Mesendoderm (in vitro differentiated cells): ENCODE data around the gene UBR3.

Source experiments
- DNase-seq: peaks from one replicate; pipeline ENCODE4 v3.0.0; 2013
- H2AK5ac ChIP-seq: 2 replicates; pipeline ENCODE4 v1.6.1; 2013; ENCODE audit warnings: low read length, inconsistent platforms
- H2BK120ac ChIP-seq: 2 replicates; pipeline ENCODE4 v1.6.1; 2013; ENCODE audit warnings: low read depth, mild to moderate bottlenecking, low read length, moderate library complexity, mixed read lengths
- H2BK15ac ChIP-seq: replicated peaks from 2 replicates; pipeline ENCODE4 v1.6.1; 2013; ENCODE audit warnings: low read depth, mild to moderate bottlenecking, moderate library complexity
- H2BK5ac ChIP-seq: 2 replicates; pipeline ENCODE4 v1.6.1; 2013; ENCODE audit warnings: low read length, inconsistent platforms
- H3K18ac ChIP-seq: 2 replicates; pipeline ENCODE4 v1.6.1; 2013; ENCODE audit warnings: mild to moderate bottlenecking, low read length, mixed read lengths
- H3K23ac ChIP-seq: one replicate; pipeline ENCODE4 v1.6.1; 2013; ENCODE audit warnings: low read length
- H3K27ac ChIP-seq: 2 replicates; pipeline ENCODE4 v1.5.1; 2013; ENCODE audit warnings: low read depth, mild to moderate bottlenecking, inconsistent platforms, low read length, moderate library complexity
- H3K27me3 ChIP-seq: 2 replicates; pipeline ENCODE4 v1.6.1; 2013; ENCODE audit warnings: low read length, control low read depth, mild to moderate bottlenecking, inconsistent platforms; ENCODE audit not compliant: insufficient read depth, poor library complexity
- H3K36me3 ChIP-seq: 2 replicates; pipeline ENCODE4 v1.6.1; 2013; ENCODE audit warnings: low read length, inconsistent platforms; ENCODE audit not compliant: control insufficient read depth, insufficient read depth
- H3K4ac ChIP-seq: one replicate; pipeline ENCODE4 v1.6.1; 2013; ENCODE audit warnings: low read depth, mild to moderate bottlenecking, low read length, moderate library complexity
- H3K4me1 ChIP-seq: 2 replicates; pipeline ENCODE4 v1.6.1; 2013; ENCODE audit warnings: low read depth, low read length, inconsistent platforms; ENCODE audit not compliant: control insufficient read depth
- H3K4me2 ChIP-seq: 2 replicates; pipeline ENCODE4 v1.6.1; 2013; ENCODE audit warnings: low read length
- H3K4me3 ChIP-seq: 2 replicates; pipeline ENCODE4 v1.5.1; 2013; ENCODE audit warnings: mild to moderate bottlenecking, low read length
- H3K56ac ChIP-seq: one replicate; pipeline ENCODE4 v1.6.1; 2013; ENCODE audit warnings: low read length
- H3K79me1 ChIP-seq: 2 replicates; pipeline ENCODE4 v1.6.1; 2013; ENCODE audit warnings: low read length, inconsistent platforms
- H3K79me2 ChIP-seq: 2 replicates; pipeline ENCODE4 v1.6.1; 2013; ENCODE audit warnings: mild to moderate bottlenecking, low read length; ENCODE audit not compliant: control insufficient read depth, insufficient read depth
- H3K9ac ChIP-seq: 2 replicates; pipeline ENCODE4 v1.6.1; 2013; ENCODE audit warnings: low read length, inconsistent platforms
- H4K5ac ChIP-seq: one replicate; pipeline ENCODE4 v1.6.1; 2013; ENCODE audit warnings: low read length
- H4K8ac ChIP-seq: one replicate; pipeline ENCODE4 v1.6.1; 2013; ENCODE audit warnings: low read depth, mild to moderate bottlenecking, control low read depth, low read length, moderate library complexity
- WGBS: extraction: QIAGEN DNeasy Blood & Tissue Kit; methylation state at CpG from one replicate; pipeline ENCODE4 v1.1.7; 2013; ENCODE audit warnings: low lambda C conversion rate, missing lambda C conversion rate; ENCODE audit not compliant: insufficient coverage; ENCODE audit errors: extremely low coverage; 5-methylcytosine and 5-hydroxymethylcytosine counted together

UBR3 gene

DNA sequence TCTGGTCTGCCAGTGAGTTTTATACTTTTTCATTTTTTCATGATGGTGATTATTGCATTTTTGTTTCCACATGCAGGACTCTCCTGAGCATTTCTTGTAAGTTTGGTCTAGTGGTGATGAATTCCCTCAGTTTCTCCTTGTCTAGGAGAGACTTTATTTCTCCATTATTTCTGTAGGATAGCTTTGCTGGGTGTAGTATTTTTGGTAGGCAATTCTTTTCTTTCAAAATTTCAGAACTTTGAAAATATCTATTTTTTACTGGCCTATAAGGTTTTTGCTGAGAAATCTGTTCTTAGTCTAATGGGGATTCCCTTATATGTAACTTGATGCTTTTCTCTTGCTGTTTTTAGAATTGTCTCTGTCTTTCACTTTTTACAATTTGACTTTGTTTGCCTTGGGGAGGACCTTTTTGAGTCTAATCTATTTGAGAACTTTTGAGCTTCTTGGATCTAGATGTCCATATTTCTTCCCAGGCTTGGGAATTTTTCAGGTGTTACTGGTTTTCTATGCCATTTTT, 149.1 kb downstream of the UBR3 start:
- no peaks in the 10 kb centered on the region for H3K79me2 ChIP-seq
- no peak overlapping the region for H3K4ac ChIP-seq
- no peak overlapping the region for H2BK5ac ChIP-seq
- H2BK15ac ChIP-seq = no peak overlapping the region
- H4K8ac ChIP-seq = no peak overlapping the region
- no peak overlapping the region for H4K5ac ChIP-seq
- H3K27ac ChIP-seq = no peak overlapping the region
- H3K56ac ChIP-seq = no peak overlapping the region
- no peak overlapping the region for H2AK5ac ChIP-seq
- no peak overlapping the region for H3K23ac ChIP-seq
- H3K4me1 ChIP-seq = peaks cover 3% of the 10 kb centered on the region
- H3K9ac ChIP-seq = no peak overlapping the region
- no peak for DNase-seq
- no peak overlapping the region for H3K4me3 ChIP-seq
- H3K79me1 ChIP-seq = peaks cover 2% of the 10 kb centered on the region
- no peak overlapping the region for H3K18ac ChIP-seq
- no peaks in the 10 kb centered on the region for H3K27me3 ChIP-seq
- H3K36me3 ChIP-seq = no peaks in the 10 kb centered on the region
- H2BK120ac ChIP-seq = no peak overlapping the region
- H3K4me2 ChIP-seq = no peak overlapping the region

DNA sequence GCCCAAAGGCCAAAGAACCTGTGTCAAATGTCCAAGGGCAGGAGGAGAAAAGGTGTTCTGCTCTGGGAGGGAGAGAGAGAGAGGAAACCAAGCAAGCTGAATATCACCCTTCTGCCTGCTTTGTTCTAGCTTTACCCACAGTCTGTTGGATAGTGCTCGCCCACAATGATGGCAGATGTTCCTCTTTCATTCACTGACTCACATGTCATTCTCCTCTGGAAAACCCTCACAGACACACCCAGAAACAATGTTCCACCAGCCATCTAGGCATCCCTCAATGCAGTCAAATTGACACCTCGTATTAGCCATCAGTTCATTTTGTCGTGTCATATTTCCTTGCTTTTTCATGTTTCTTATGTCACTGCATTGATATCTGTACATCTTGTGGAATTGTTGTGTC, 150.3 kb downstream of the UBR3 start:
- WGBS = no CpG with 5 or more reads among the region's 3 CpGs
- H3K27ac ChIP-seq = no peak overlapping the region
- H3K4me1 ChIP-seq = peaks cover 3% of the 10 kb centered on the region
- peaks cover 2% of the 10 kb centered on the region for H3K79me1 ChIP-seq
- H3K79me2 ChIP-seq = no peaks in the 10 kb centered on the region
- H3K9ac ChIP-seq = no peak overlapping the region
- H3K4me2 ChIP-seq = no peak overlapping the region
- no peak overlapping the region for H3K18ac ChIP-seq
- no peak overlapping the region for H2BK15ac ChIP-seq
- H2AK5ac ChIP-seq = no peak overlapping the region
- no peaks in the 10 kb centered on the region for H3K36me3 ChIP-seq
- no peak overlapping the region for H4K8ac ChIP-seq
- no peak for DNase-seq
- no peak overlapping the region for H3K4me3 ChIP-seq
- no peak overlapping the region for H3K4ac ChIP-seq
- H3K27me3 ChIP-seq = no peaks in the 10 kb centered on the region
- H3K23ac ChIP-seq = no peak overlapping the region
- H2BK5ac ChIP-seq = no peak overlapping the region
- no peak overlapping the region for H2BK120ac ChIP-seq
- H3K56ac ChIP-seq = no peak overlapping the region
- H4K5ac ChIP-seq = no peak overlapping the region

DNA sequence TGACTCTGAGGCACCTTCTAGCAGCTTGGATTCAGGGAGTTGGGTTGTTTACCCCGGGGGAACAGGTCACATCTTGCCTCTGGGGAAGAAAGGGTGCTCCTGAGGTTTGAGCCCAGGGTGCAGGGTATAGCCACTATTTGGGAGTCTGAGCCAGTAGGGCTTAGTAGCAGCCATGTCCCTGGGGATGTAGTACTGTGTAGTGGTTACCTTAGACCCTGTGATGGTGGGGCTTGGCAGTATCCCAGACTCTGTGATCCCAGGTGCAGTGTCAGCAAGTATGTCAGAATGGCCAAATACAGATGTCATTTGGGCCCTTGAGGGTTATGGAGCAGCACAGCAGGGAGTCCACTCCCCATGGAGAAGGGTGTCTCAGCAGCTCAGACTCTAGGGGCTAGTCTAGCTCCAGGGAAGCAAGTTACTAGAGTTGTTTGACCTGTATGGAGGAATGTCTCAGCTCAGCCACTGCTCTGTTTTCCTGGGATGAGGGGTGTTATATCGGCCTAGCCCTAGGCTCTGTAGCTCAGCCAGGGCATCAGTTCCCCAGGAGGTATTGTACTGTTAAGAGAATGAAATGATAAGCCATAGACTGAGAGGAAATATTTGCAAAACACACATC, 151.3 kb downstream of the UBR3 start:
- no peak overlapping the region for H3K27ac ChIP-seq
- no peak overlapping the region for H3K4me3 ChIP-seq

DNA sequence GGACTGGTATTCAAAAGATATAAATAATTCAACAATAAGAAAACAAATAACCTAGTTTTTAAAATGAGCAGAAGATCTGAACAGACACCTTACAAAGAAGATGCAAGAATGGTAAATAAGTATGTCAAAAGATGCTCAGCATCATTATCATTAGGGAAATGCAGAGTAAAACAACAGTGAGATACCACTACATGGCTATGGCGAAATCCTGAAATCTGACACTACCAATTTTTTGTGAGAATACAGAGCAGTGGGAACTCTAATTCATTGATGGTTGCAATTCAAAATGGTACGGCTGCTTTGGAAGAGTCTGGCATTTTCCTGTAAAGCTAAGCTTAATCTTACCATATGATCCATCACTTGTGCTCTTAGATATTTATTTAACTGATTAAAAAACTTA, 151.8 kb downstream of the UBR3 start:
- H3K4me1 ChIP-seq = peaks cover 3% of the 10 kb centered on the region
- H3K27me3 ChIP-seq = no peaks in the 10 kb centered on the region
- DNase-seq = no peak
- no peak overlapping the region for H3K56ac ChIP-seq
- H3K4me2 ChIP-seq = no peak overlapping the region
- H3K23ac ChIP-seq = no peak overlapping the region
- H3K79me2 ChIP-seq = no peaks in the 10 kb centered on the region
- H2BK5ac ChIP-seq = no peak overlapping the region
- H2AK5ac ChIP-seq = no peak overlapping the region
- no peak overlapping the region for H2BK120ac ChIP-seq
- H3K4ac ChIP-seq = no peak overlapping the region
- H3K9ac ChIP-seq = no peak overlapping the region
- no peak overlapping the region for H4K5ac ChIP-seq
- H3K27ac ChIP-seq = no peak overlapping the region
- no peak overlapping the region for H2BK15ac ChIP-seq
- no peak overlapping the region for H4K8ac ChIP-seq
- no CpG with 5 or more reads among the region's 2 CpGs for WGBS
- no peak overlapping the region for H3K4me3 ChIP-seq
- no peaks in the 10 kb centered on the region for H3K36me3 ChIP-seq
- H3K18ac ChIP-seq = no peak overlapping the region
- peaks cover 2% of the 10 kb centered on the region for H3K79me1 ChIP-seq

More for the DNA sequence above, 151.3 kb downstream of the UBR3 start:
- Histone ChIP-seq H3K18ac (no peak overlapping the region), H3K4ac (no peak overlapping the region), H2BK120ac (no peak overlapping the region), H2BK15ac (no peak overlapping the region), H4K8ac (no peak overlapping the region), H3K23ac (no peak overlapping the region), H3K4me2 (no peak overlapping the region), H3K9ac (no peak overlapping the region), H3K56ac (no peak overlapping the region), H3K79me1 (peaks cover 2% of the 10 kb centered on the region), H2AK5ac (no peak overlapping the region), H3K79me2 (no peaks in the 10 kb centered on the region), H2BK5ac (no peak overlapping the region), H3K4me1 (peaks cover 3% of the 10 kb centered on the region), H4K5ac (no peak overlapping the region), H3K27me3 (no peaks in the 10 kb centered on the region), H3K36me3 (no peaks in the 10 kb centered on the region)
- no CpG with 5 or more reads among the region's 2 CpGs for WGBS
- peak; percentile 47 for DNase-seq

DNA sequence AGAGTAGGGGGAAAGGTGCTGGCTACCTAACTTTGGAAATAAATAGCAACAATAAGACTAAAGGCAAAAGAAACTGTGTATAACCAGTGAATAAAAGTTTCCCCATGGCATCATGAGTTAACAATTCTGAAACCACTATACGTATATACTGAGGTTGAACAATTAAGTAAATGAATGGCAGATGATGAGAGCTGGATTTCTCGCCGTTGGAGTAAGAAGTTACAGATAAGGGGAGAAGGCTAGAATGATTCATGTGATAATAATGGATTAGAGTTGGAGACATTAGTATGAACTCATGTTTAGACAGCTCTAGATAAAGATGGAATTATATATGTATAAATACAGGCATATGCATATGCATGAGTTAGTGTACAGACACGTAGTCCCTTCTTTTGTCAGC, 152.7 kb downstream of the UBR3 start:
- no peak overlapping the region for H3K4ac ChIP-seq
- H3K9ac ChIP-seq = no peak overlapping the region
- no peak overlapping the region for H2BK15ac ChIP-seq
- no peak overlapping the region for H4K8ac ChIP-seq
- H3K4me1 ChIP-seq = peaks cover 3% of the 10 kb centered on the region
- H3K36me3 ChIP-seq = no peaks in the 10 kb centered on the region
- no peak overlapping the region for H3K56ac ChIP-seq
- H3K27ac ChIP-seq = no peak overlapping the region
- H3K4me3 ChIP-seq = no peak overlapping the region
- no CpG with 5 or more reads among the region's 4 CpGs for WGBS
- no peaks in the 10 kb centered on the region for H3K27me3 ChIP-seq
- no peaks in the 10 kb centered on the region for H3K79me2 ChIP-seq
- H2BK5ac ChIP-seq = no peak overlapping the region
- H2AK5ac ChIP-seq = no peak overlapping the region
- H2BK120ac ChIP-seq = no peak overlapping the region
- no peak for DNase-seq
- H3K23ac ChIP-seq = no peak overlapping the region
- peaks cover 2% of the 10 kb centered on the region for H3K79me1 ChIP-seq
- H3K18ac ChIP-seq = no peak overlapping the region
- no peak overlapping the region for H4K5ac ChIP-seq
- H3K4me2 ChIP-seq = no peak overlapping the region

DNA sequence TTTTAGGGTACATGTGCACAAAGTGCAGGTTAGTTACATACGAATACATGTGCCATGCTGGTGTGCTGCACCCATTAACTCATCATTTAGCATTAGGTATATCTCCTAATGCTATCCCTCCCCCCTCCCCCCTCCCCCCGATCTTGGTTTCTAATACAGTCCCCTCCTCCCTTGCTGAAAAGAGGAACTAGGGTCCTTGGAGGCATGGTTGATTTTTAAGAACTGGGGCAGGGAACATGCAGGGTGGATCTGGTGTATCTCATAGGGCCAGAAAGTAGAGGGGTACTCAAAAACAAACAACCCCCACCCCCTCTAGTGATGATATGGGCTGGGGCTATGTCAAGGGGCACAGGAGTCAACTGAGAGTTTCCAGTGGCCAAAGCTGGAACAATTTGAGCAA, 153.4 kb downstream of the UBR3 start:
- Histone ChIP-seq H4K8ac (no peak overlapping the region), H3K36me3 (no peaks in the 10 kb centered on the region), H3K56ac (no peak overlapping the region), H3K4ac (no peak overlapping the region), H3K9ac (no peak overlapping the region), H3K23ac (no peak overlapping the region), H4K5ac (no peak overlapping the region), H2AK5ac (no peak overlapping the region), H2BK15ac (no peak overlapping the region), H3K79me2 (no peaks in the 10 kb centered on the region), H3K79me1 (no peaks in the 10 kb centered on the region), H2BK5ac (no peak overlapping the region), H2BK120ac (no peak overlapping the region), H3K4me2 (no peak overlapping the region), H3K4me3 (no peak overlapping the region), H3K4me1 (peaks cover 3% of the 10 kb centered on the region), H3K27me3 (no peaks in the 10 kb centered on the region), H3K18ac (no peak overlapping the region), H3K27ac (no peak overlapping the region)
- DNase-seq = no peak
- WGBS = no CpG with 5 or more reads among the region's 2 CpGs
